Neural cell (in vitro differentiated cells): ENCODE measurements around the gene ATP9B. TPM values are rescaled to one million over a fixed set of nuclear protein-coding genes. Genes with fewer than 3 reads are reported as not detected.

Experiments used
- H2AFZ ChIP-seq: fragments of 200-600, 300-800 bp; sonication (generic), shearing (Covaris generic); 2 replicates; pipeline ENCODE4 v1.6.0; 2014; ENCODE audit warnings: low read depth, mild to moderate bottlenecking, antibody characterized with exemption, low read length, moderate library complexity
- H3F3A ChIP-seq: fragments of 200-600 bp; shearing (Covaris generic); 2 replicates; pipeline ENCODE4 v1.6.1; 2016; ENCODE audit warnings: mild to moderate bottlenecking, moderate library complexity, mixed read lengths, antibody characterized with exemption, low read length; ENCODE audit not compliant: insufficient read depth, poor library complexity, severe bottlenecking
- H3K27ac ChIP-seq: fragments of 200-600, 300-800 bp; sonication (generic), shearing (Covaris generic); 2 replicates; pipeline ENCODE4 v1.5.1; 2014; ENCODE audit warnings: mild to moderate bottlenecking, low read length, moderate library complexity
- H3K27me3 ChIP-seq: fragments of 300-800, 200-600 bp; sonication (generic), shearing (Covaris generic); 2 replicates; pipeline ENCODE4 v1.6.0; 2014; ENCODE audit warnings: mild to moderate bottlenecking, low read depth, low read length, moderate library complexity; ENCODE audit not compliant: insufficient read depth
- H3K36me3 ChIP-seq: fragments of 300-800, 200-600 bp; sonication (generic), shearing (Covaris generic); 2 replicates; pipeline ENCODE4 v1.5.1; 2014; ENCODE audit warnings: mild to moderate bottlenecking, antibody characterized with exemption, low read length, moderate library complexity; ENCODE audit not compliant: insufficient read depth
- H3K4me2 ChIP-seq: fragments of 300-800, 200-600 bp; sonication (generic), shearing (Covaris generic); 2 replicates; pipeline ENCODE4 v1.6.0; 2014; ENCODE audit warnings: mild to moderate bottlenecking, low read length
- H3K4me3 ChIP-seq: fragments of 300-800, 200-600 bp; sonication (generic), shearing (Covaris generic); 2 replicates; pipeline ENCODE4 v1.5.1; 2014; ENCODE audit warnings: mild to moderate bottlenecking, low read length, moderate library complexity
- H3K79me2 ChIP-seq: fragments of 200-600 bp; shearing (Covaris generic); replicated peaks from 2 replicates; pipeline ENCODE4 v1.6.0; 2014; ENCODE audit warnings: mild to moderate bottlenecking, low read length, moderate library complexity; ENCODE audit not compliant: insufficient read depth
- H3K9ac ChIP-seq: fragments of 300-800, 200-600 bp; sonication (generic), shearing (Covaris generic); 2 replicates; pipeline ENCODE4 v1.6.1; 2016; ENCODE audit warnings: mild to moderate bottlenecking, low read length, mixed read lengths
- H3K9me2 ChIP-seq: fragments of 200-600 bp; shearing (Covaris generic); 2 replicates; pipeline ENCODE4 v1.6.1; 2016; ENCODE audit warnings: mild to moderate bottlenecking, low read length, mixed read lengths; ENCODE audit not compliant: insufficient read depth
- H3K9me3 ChIP-seq: fragments of 200-600, 300-800 bp; sonication (generic), shearing (Covaris generic); 2 replicates; pipeline ENCODE4 v1.6.1; 2016; ENCODE audit warnings: mild to moderate bottlenecking, mixed run types, low read length, moderate library complexity, mixed read lengths
- H4K20me1 ChIP-seq: fragments of 200-600 bp; shearing (Covaris generic); 2 replicates; pipeline ENCODE4 v1.6.1; 2016; ENCODE audit warnings: mild to moderate bottlenecking, mixed run types; ENCODE audit not compliant: insufficient read depth
- EP300 ChIP-seq: fragments of 450-650 bp; conservative IDR thresholded peaks from 2 replicates; pipeline ENCODE4 v1.6.1; 2014; ENCODE audit warnings: antibody characterized with exemption, mild to moderate bottlenecking, moderate library complexity; ENCODE audit not compliant: poor library complexity, severe bottlenecking
- EZH2 ChIP-seq: fragments of 200-600, 300-800 bp; shearing (Covaris generic), sonication (generic); IDR thresholded peaks from 2 replicates; pipeline ENCODE4 v1.6.1; 2014; ENCODE audit warnings: antibody characterized with exemption, low read length, borderline replicate concordance, mild to moderate bottlenecking; ENCODE audit not compliant: insufficient read depth, poor library complexity, severe bottlenecking
- MXI1 ChIP-seq: fragments of 450-650 bp; conservative IDR thresholded peaks from 2 replicates; pipeline ENCODE4 v1.6.1; 2014; ENCODE audit warnings: antibody characterized with exemption, mild to moderate bottlenecking; ENCODE audit not compliant: poor library complexity, severe bottlenecking
- POLR2AphosphoS5 ChIP-seq: IDR thresholded peaks from 2 replicates; pipeline ENCODE4 v1.6.1; 2012
- RAD21 ChIP-seq: fragments of 450-650 bp; conservative IDR thresholded peaks from 2 replicates; pipeline ENCODE4 v1.6.1; 2014; ENCODE audit warnings: antibody characterized with exemption, mild to moderate bottlenecking, moderate library complexity
- SMC3 ChIP-seq: fragments of 450-650 bp; conservative IDR thresholded peaks from 2 replicates; pipeline ENCODE4 v1.6.1; 2014; ENCODE audit warnings: antibody characterized with exemption, mild to moderate bottlenecking, moderate library complexity; ENCODE audit not compliant: poor library complexity
- TAF1 ChIP-seq: IDR thresholded peaks from 2 replicates; pipeline ENCODE4 v1.6.1; 2012; ENCODE audit warnings: low read depth
- polyA plus RNA-seq: library from polyadenylated mRNA; depleted of rRNA; stranded (reverse); fragments of >200 nt; gene quantifications from 2 replicates; pipeline ENCODE4 v1.2.3, GENCODE V29; 2014
- TF ChIP-seq, protein P1 (sequence below): IDR thresholded peaks from 2 replicates; pipeline ENCODE4 v1.6.1; 2012; ENCODE audit warnings: borderline replicate concordance
- TF ChIP-seq, protein P2 (sequence below): fragments of 450-650 bp; IDR thresholded peaks from 2 replicates; pipeline ENCODE4 v1.5.1; 2014; ENCODE audit warnings: antibody characterized with exemption, mild to moderate bottlenecking, moderate library complexity; ENCODE audit not compliant: poor library complexity, severe bottlenecking

ATP9B gene
- polyA plus RNA-seq, 1 donor from 2014 or later, result 15.4 TPM

DNA sequence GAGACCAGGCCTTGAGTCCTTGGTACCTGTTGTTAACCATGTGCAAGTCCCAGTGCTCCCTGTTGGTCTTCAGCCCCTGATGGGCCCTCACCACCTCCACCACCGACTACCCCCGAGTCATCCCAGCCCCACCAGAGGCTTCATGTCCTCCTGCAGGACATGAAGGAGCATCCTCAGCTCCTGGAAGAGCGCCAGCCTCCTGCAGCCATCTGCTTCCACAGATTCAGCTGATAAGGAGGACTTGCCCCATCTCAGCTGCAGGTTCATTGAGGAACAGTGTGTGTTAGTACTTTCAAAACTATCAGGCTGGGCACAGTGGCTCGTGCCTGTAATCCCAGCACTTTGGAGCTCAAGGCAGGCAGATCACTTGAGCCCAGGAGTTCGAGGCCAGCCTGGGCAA is 151.9 kb downstream of the ATP9B start:
- no peak for TF ChIP-seq EP300
- no peak for TF ChIP-seq MXI1
- TF ChIP-seq, protein P1, sequence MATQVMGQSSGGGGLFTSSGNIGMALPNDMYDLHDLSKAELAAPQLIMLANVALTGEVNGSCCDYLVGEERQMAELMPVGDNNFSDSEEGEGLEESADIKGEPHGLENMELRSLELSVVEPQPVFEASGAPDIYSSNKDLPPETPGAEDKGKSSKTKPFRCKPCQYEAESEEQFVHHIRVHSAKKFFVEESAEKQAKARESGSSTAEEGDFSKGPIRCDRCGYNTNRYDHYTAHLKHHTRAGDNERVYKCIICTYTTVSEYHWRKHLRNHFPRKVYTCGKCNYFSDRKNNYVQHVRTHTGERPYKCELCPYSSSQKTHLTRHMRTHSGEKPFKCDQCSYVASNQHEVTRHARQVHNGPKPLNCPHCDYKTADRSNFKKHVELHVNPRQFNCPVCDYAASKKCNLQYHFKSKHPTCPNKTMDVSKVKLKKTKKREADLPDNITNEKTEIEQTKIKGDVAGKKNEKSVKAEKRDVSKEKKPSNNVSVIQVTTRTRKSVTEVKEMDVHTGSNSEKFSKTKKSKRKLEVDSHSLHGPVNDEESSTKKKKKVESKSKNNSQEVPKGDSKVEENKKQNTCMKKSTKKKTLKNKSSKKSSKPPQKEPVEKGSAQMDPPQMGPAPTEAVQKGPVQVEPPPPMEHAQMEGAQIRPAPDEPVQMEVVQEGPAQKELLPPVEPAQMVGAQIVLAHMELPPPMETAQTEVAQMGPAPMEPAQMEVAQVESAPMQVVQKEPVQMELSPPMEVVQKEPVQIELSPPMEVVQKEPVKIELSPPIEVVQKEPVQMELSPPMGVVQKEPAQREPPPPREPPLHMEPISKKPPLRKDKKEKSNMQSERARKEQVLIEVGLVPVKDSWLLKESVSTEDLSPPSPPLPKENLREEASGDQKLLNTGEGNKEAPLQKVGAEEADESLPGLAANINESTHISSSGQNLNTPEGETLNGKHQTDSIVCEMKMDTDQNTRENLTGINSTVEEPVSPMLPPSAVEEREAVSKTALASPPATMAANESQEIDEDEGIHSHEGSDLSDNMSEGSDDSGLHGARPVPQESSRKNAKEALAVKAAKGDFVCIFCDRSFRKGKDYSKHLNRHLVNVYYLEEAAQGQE, result no peak
- TF ChIP-seq, protein P2, sequence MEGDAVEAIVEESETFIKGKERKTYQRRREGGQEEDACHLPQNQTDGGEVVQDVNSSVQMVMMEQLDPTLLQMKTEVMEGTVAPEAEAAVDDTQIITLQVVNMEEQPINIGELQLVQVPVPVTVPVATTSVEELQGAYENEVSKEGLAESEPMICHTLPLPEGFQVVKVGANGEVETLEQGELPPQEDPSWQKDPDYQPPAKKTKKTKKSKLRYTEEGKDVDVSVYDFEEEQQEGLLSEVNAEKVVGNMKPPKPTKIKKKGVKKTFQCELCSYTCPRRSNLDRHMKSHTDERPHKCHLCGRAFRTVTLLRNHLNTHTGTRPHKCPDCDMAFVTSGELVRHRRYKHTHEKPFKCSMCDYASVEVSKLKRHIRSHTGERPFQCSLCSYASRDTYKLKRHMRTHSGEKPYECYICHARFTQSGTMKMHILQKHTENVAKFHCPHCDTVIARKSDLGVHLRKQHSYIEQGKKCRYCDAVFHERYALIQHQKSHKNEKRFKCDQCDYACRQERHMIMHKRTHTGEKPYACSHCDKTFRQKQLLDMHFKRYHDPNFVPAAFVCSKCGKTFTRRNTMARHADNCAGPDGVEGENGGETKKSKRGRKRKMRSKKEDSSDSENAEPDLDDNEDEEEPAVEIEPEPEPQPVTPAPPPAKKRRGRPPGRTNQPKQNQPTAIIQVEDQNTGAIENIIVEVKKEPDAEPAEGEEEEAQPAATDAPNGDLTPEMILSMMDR, result no peak
- no peak for TF ChIP-seq EZH2
- no peak for TF ChIP-seq RAD21
- no peak for TF ChIP-seq TAF1
- no peak for TF ChIP-seq POLR2AphosphoS5
- no peak for TF ChIP-seq SMC3
- H3K4me3 ChIP-seq, result no peak overlapping the region
- H2AFZ ChIP-seq, result no peak overlapping the region
- H3K79me2 ChIP-seq, result no peaks in the 10 kb centered on the region
- H3K9me3 ChIP-seq, result no peaks in the 10 kb centered on the region
- H3K36me3 ChIP-seq, result no peaks in the 10 kb centered on the region
- no peak overlapping the region for H3K27ac ChIP-seq
- H3F3A ChIP-seq, result no peaks in the 10 kb centered on the region
- no peaks in the 10 kb centered on the region for H3K27me3 ChIP-seq
- H3K9ac ChIP-seq, result no peak overlapping the region
- no peak overlapping the region for H3K4me2 ChIP-seq
- no peaks in the 10 kb centered on the region for H3K9me2 ChIP-seq
- no peaks in the 10 kb centered on the region for H4K20me1 ChIP-seq

DNA sequence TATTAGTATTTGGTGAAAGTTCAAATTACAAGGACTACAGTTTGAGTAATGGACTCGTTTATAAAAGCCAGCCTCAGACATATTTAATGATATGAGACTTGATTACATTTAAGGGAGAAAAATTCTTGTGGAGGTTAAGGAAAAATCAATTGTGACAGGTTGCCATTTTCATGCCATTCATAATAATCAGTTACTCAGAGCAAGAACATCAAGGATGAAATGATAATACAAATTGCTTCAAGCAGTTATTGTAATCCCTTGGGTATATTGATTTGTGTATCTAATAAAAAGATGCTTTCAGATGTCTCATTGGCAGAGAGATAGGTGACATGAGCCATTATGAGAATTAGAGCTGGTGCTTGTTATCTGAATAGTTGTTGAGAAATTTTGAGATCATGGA is 153.6 kb downstream of the ATP9B start:
- Histone ChIP-seq H2AFZ (no peak overlapping the region), H3K9me2 (no peaks in the 10 kb centered on the region), H3K79me2 (no peaks in the 10 kb centered on the region), H3K27me3 (no peaks in the 10 kb centered on the region), H3K4me2 (no peak overlapping the region), H3K36me3 (no peaks in the 10 kb centered on the region), H3K9me3 (no peaks in the 10 kb centered on the region), H3F3A (no peaks in the 10 kb centered on the region), H3K27ac (no peak overlapping the region), H3K4me3 (no peak overlapping the region), H4K20me1 (no peaks in the 10 kb centered on the region), H3K9ac (no peak overlapping the region)
- TF ChIP-seq TAF1 (no peak), POLR2AphosphoS5 (peak; percentile 58), MXI1 (no peak), EP300 (peak; percentile 72)
